NCI-H82 (cell line): ENCODE data around the gene ARHGAP4.

Source experiments
- DNase-seq: peaks from one replicate; lab custom pipeline; 2025; lab: John Stamatoyannopoulos, UW

The ARHGAP4 gene

GRCh38 chrX:153906126-153906917, 19.7 kb downstream of the ARHGAP4 start:
- no peak for DNase-seq

GRCh38 chrX:153905481-153906095, 20.5 kb downstream of the ARHGAP4 start:
- no peak for DNase-seq

- DNase-seq = no peak
Measured at GRCh38 chrX:153903991-153904957, 21.8 kb downstream of the ARHGAP4 start, which contains the start of gene AVPR2. Gene AVPR2, plus strand, starts transcription at chrX:153904673. Its CDS starts 473 bp downstream, at chrX:153905146.

- DNase-seq = no peak
Measured at GRCh38 chrX:153903238-153903980, 22.7 kb downstream of the ARHGAP4 start.

- no peak for DNase-seq
Measured at GRCh38 chrX:153902385-153902784, 23.7 kb downstream of the ARHGAP4 start.

- no peak for DNase-seq
Measured at GRCh38 chrX:153901753-153902140, 24.3 kb downstream of the ARHGAP4 start.

- peak; percentile 70 for DNase-seq
Measured at GRCh38 chrX:153900831-153901752, 25.0 kb downstream of the ARHGAP4 start.

GRCh38 chrX:153897899-153898298, 28.2 kb downstream of the ARHGAP4 start:
- peak; percentile 22 for DNase-seq

- DNase-seq = no peak
Measured at GRCh38 chrX:153889123-153889522, 36.9 kb downstream of the ARHGAP4 start.

GRCh38 chrX:153888344-153888743, 37.7 kb downstream of the ARHGAP4 start:
- no peak for DNase-seq

- DNase-seq = no peak
Measured at GRCh38 chrX:153887385-153887784, 38.7 kb downstream of the ARHGAP4 start.

GRCh38 chrX:153886915-153887314, 39.1 kb downstream of the ARHGAP4 start:
- DNase-seq = peak; percentile 20

GRCh38 chrX:153885968-153886903, 39.8 kb downstream of the ARHGAP4 start, which contains the start of gene L1CAM:
Gene L1CAM, minus strand, starts transcription at chrX:153886173. Its CDS starts 10,337 bp downstream, at chrX:153875836.
- peak; percentile 58 for DNase-seq

- peak; percentile 78 for DNase-seq
Measured at GRCh38 chrX:153885208-153885787, 40.8 kb downstream of the ARHGAP4 start.

GRCh38 chrX:153884590-153884989, 41.5 kb downstream of the ARHGAP4 start:
- DNase-seq = peak; percentile 37

- DNase-seq = peak; percentile 15
Measured at GRCh38 chrX:153884136-153884535, 41.9 kb downstream of the ARHGAP4 start.

GRCh38 chrX:153883163-153883843, 42.8 kb downstream of the ARHGAP4 start:
- DNase-seq = peak; percentile 27

GRCh38 chrX:153882557-153882956, 43.5 kb downstream of the ARHGAP4 start:
- no peak for DNase-seq
